Keratinocyte (primary cell): ENCODE results near the gene TREML1. TPM values are rescaled to one million over a fixed set of nuclear protein-coding genes. Genes with fewer than 3 reads are reported as not detected.

Source experiments
- DNase-seq: peaks from one replicate; pipeline ENCODE4 v3.0.0-alpha.2; 2011; ENCODE audit warnings: low read depth, missing footprints, low spot score
- FAIRE-seq: peaks from 2 replicates; lab custom pipeline; 2011; peaks lifted over from hg19 to GRCh38; lab: Jason Lieb, UNC
- H2AFZ ChIP-seq: 2 replicates; pipeline ENCODE4 v1.6.0; 2012; ENCODE audit warnings: low read length, control low read depth, inconsistent platforms; ENCODE audit not compliant: control insufficient read depth
- H3K27ac ChIP-seq: 2 replicates; pipeline ENCODE4 v1.5.1; 2011; ENCODE audit warnings: low read length; ENCODE audit not compliant: control insufficient read depth, insufficient read depth
- H3K27me3 ChIP-seq: 3 replicates; pipeline ENCODE4 v1.6.0; 2011; ENCODE audit warnings: low read length; ENCODE audit not compliant: control insufficient read depth, insufficient read depth; ENCODE audit errors: extremely low read depth
- H3K36me3 ChIP-seq, 2 experiments: 2 replicates in 1 of 2; 3 replicates in 1 of 2; pipeline ENCODE4 v1.5.1; 2011; ENCODE audit warnings: low read length in 2 of 2, mild to moderate bottlenecking in 1 of 2; ENCODE audit not compliant: control insufficient read depth in 2 of 2, insufficient read depth in 2 of 2; ENCODE audit errors: extremely low read depth in 1 of 2
- H3K4me1 ChIP-seq: 3 replicates; pipeline ENCODE4 v1.5.1; 2011; ENCODE audit warnings: low read length; ENCODE audit not compliant: control insufficient read depth, insufficient read depth; ENCODE audit errors: extremely low read depth
- H3K4me2 ChIP-seq: 3 replicates; pipeline ENCODE4 v1.6.0; 2011; ENCODE audit warnings: low read depth, low read length; ENCODE audit not compliant: control insufficient read depth, insufficient read depth; ENCODE audit errors: extremely low read depth
- H3K4me3 ChIP-seq, 3 experiments: fragments of 200-600 bp in 1 of 3; sonication (generic) in 1 of 3; 2 replicates in 2 of 3; 3 replicates in 1 of 3; pipeline ENCODE4 v1.5.1; 2011 to 2016; ENCODE audit warnings: low read length in 3 of 3, mild to moderate bottlenecking in 3 of 3, control low read depth in 2 of 3, inconsistent platforms in 1 of 3, low read depth in 1 of 3, mixed read lengths in 1 of 3, mixed run types in 1 of 3, moderate library complexity in 1 of 3; ENCODE audit not compliant: control insufficient read depth in 2 of 3, insufficient read depth in 2 of 3; ENCODE audit errors: extremely low read depth in 1 of 3
- H3K79me2 ChIP-seq: 2 replicates; pipeline ENCODE4 v1.6.0; 2012; ENCODE audit warnings: low read length; ENCODE audit not compliant: control insufficient read depth, insufficient read depth
- H3K9ac ChIP-seq: 3 replicates; pipeline ENCODE4 v1.6.0; 2011; ENCODE audit warnings: low read length; ENCODE audit not compliant: control insufficient read depth, insufficient read depth; ENCODE audit errors: extremely low read depth
- H3K9me1 ChIP-seq: 3 replicates; pipeline ENCODE4 v1.6.0; 2011; ENCODE audit warnings: low read length; ENCODE audit not compliant: control insufficient read depth, insufficient read depth; ENCODE audit errors: extremely low read depth
- H3K9me3 ChIP-seq: 2 replicates; pipeline ENCODE4 v1.5.1; 2012; ENCODE audit warnings: low read depth, low read length; ENCODE audit not compliant: control insufficient read depth
- H4K20me1 ChIP-seq: 3 replicates; pipeline ENCODE4 v1.6.0; 2011; ENCODE audit warnings: low read length; ENCODE audit not compliant: control insufficient read depth, insufficient read depth; ENCODE audit errors: extremely low read depth
- EZH2 ChIP-seq: IDR thresholded peaks from one replicate; pipeline ENCODE4 v1.6.1; 2012; ENCODE audit warnings: inconsistent platforms, mild to moderate bottlenecking, low read length, moderate library complexity
- dilution Hi-C: fragments of 300-500 bp; cut with MboI; formaldehyde crosslinking; loops from one replicate; pipeline ENCODE4 v1.7.0; 2020; ENCODE audit warnings: low sequenced_read_pairs; ENCODE audit not compliant: extremely low pct_ligation_motif_present
- polyA plus RNA-seq, 5 experiments: library from polyadenylated mRNA; depleted of rRNA in 3 of 5; stranded (reverse) in 3 of 5; stranded (forward) in 1 of 5; unstranded in 1 of 5; fragments of >200 nt; gene quantifications; 1 replicate in 1 of 5; 2 replicates in 3 of 5; 3 replicates in 1 of 5; pipeline versions ENCODE4 v1.2.1 to v1.2.3, GENCODE V29; 2011 to 2012; ENCODE audit warnings: missing spikeins in 2 of 5, low read depth in 1 of 5, low replicate concordance in 1 of 5
- TF ChIP-seq, protein P1 (sequence below), 3 experiments: IDR thresholded peaks in 1 of 3; conservative IDR thresholded peaks in 1 of 3; optimal IDR thresholded peaks in 1 of 3; 2 replicates in 2 of 3; 3 replicates in 1 of 3; pipeline versions ENCODE3 to v1.5.1; 2011; ENCODE audit warnings: low read length in 3 of 3, mild to moderate bottlenecking in 3 of 3, moderate library complexity in 2 of 3, control low read depth in 1 of 3, inconsistent platforms in 1 of 3; ENCODE audit not compliant: insufficient read depth in 2 of 3; ENCODE audit errors: extremely low read depth in 1 of 3

TREML1 gene
- polyA plus RNA-seq, 1 donor (not counting 4 experiments of a cell fraction or from before 2014, with no cell fraction given), result 0.26 TPM

DNA sequence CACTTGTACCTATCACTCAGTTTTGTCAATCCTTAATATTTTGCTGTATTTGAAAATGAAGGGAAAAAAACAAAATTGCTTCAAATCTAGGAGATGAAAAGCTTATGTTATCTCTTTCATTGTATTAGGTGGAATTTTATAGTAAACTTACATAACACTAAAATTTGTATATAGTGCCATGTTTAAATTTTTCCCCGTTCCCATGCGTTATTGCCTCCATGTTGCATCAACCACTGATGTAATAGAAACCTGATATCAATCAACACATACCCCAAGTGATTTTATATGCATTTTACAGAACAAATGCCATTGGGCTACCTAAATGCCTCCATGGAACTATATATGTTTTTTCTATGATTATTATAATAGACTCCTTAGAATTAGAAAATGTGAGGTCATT is 23.5 kb upstream of the TREML1 start:
- no peaks in the 10 kb centered on the region for H3K79me2 ChIP-seq
- dilution Hi-C loops, result loop anchor here (25.0 kb wide), 1 partner anchor 90 kb away; no protein-coding TSS in a partner anchor
- H3K9ac ChIP-seq, result no peak overlapping the region
- TF ChIP-seq, protein P1, sequence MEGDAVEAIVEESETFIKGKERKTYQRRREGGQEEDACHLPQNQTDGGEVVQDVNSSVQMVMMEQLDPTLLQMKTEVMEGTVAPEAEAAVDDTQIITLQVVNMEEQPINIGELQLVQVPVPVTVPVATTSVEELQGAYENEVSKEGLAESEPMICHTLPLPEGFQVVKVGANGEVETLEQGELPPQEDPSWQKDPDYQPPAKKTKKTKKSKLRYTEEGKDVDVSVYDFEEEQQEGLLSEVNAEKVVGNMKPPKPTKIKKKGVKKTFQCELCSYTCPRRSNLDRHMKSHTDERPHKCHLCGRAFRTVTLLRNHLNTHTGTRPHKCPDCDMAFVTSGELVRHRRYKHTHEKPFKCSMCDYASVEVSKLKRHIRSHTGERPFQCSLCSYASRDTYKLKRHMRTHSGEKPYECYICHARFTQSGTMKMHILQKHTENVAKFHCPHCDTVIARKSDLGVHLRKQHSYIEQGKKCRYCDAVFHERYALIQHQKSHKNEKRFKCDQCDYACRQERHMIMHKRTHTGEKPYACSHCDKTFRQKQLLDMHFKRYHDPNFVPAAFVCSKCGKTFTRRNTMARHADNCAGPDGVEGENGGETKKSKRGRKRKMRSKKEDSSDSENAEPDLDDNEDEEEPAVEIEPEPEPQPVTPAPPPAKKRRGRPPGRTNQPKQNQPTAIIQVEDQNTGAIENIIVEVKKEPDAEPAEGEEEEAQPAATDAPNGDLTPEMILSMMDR (optimal IDR thresholded peaks at IDR 0.05 in 1 of 3, IDR thresholded peaks at IDR 0.05 in 1 of 3, conservative IDR thresholded peaks at IDR 0.05 in 1 of 3; ENCODE audit: extremely low read depth in 1 of 3, insufficient read depth in 2 of 3, low read length in 3 of 3), result no peak
- no peak for TF ChIP-seq EZH2
- peaks cover 4% of the 10 kb centered on the region for H3K4me1 ChIP-seq
- FAIRE-seq (no peak), DNase-seq (no peak)
- H3K4me3 ChIP-seq, result no peak overlapping the region
- no peaks in the 10 kb centered on the region for H4K20me1 ChIP-seq
- H3K27me3 ChIP-seq, result peaks cover 10% of the 10 kb centered on the region
- no peaks in the 10 kb centered on the region for H3K36me3 ChIP-seq
- H2AFZ ChIP-seq, result no peak overlapping the region
- no peaks in the 10 kb centered on the region for H3K9me3 ChIP-seq
- H3K9me1 ChIP-seq, result no peaks in the 10 kb centered on the region
- no peak overlapping the region for H3K27ac ChIP-seq
- H3K4me2 ChIP-seq, result no peak overlapping the region

DNA sequence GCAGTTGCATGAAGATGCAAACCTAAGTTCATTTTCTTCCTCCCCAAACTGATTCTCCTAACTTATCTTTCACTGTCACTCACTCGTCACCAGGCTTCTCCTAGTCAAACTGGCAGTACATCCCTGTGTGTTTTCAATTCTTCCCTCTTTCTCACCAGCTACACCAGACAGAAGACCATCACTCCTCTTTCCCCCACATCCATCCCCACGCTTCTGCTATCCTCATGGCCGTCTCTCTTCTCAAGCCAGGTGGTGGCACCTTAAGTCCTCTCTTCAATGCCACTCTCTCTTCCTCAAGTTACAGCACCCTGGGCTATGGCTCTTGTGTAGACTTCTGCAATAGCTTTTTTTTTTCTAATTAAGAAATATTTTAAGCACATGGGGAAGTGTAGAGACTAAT is 23.1 kb upstream of the TREML1 start:
- peaks cover 10% of the 10 kb centered on the region for H3K27me3 ChIP-seq
- FAIRE-seq (no peak), DNase-seq (no peak)
- peaks cover 4% of the 10 kb centered on the region for H3K4me1 ChIP-seq
- no peak overlapping the region for H3K4me2 ChIP-seq
- H2AFZ ChIP-seq, result no peak overlapping the region
- no peaks in the 10 kb centered on the region for H3K9me1 ChIP-seq
- dilution Hi-C loops, result loop anchor here (25.0 kb wide), 1 partner anchor 90 kb away; no protein-coding TSS in a partner anchor
- no peak overlapping the region for H3K27ac ChIP-seq
- no peaks in the 10 kb centered on the region for H3K9me3 ChIP-seq
- TF ChIP-seq, protein P1 (optimal IDR thresholded peaks at IDR 0.05 in 1 of 3, IDR thresholded peaks at IDR 0.05 in 1 of 3, conservative IDR thresholded peaks at IDR 0.05 in 1 of 3; ENCODE audit: extremely low read depth in 1 of 3, insufficient read depth in 2 of 3, low read length in 3 of 3), result no peak
- TF ChIP-seq EZH2, result no peak
- no peaks in the 10 kb centered on the region for H4K20me1 ChIP-seq
- H3K79me2 ChIP-seq, result no peaks in the 10 kb centered on the region
- H3K9ac ChIP-seq, result no peak overlapping the region
- H3K36me3 ChIP-seq, result no peaks in the 10 kb centered on the region
- H3K4me3 ChIP-seq, result no peak overlapping the region
